ENCODE data around the gene CAMKK1.

CAMKK1 gene

GRCh38 chr17:3887804-3888203 is 5.0 kb downstream of the CAMKK1 start:
- Histone ChIP-seq H2AFZ (ENCODE audit: low read depth) (no peak overlapping the region), H3K9ac (no peak overlapping the region), H3K79me2 (ENCODE audit: insufficient read depth, low read depth) (no peaks in the 10 kb centered on the region), H3K36me3 (ENCODE audit: insufficient read depth) (no peaks in the 10 kb centered on the region), H3K4me2 (no peak overlapping the region), H4K20me1 (ENCODE audit: insufficient read depth) (no peaks in the 10 kb centered on the region), H3K27me3 (ENCODE audit: insufficient read depth, low read depth) (no peaks in the 10 kb centered on the region), H3K27ac (no peak overlapping the region), H3K4me3 (IDR thresholded peaks at IDR 0.05; ENCODE audit: insufficient read depth, low read depth, low read length) (no peak overlapping the region), H3K4me1 (ENCODE audit: low read depth, poor library complexity, severe bottlenecking) (no peaks in the 10 kb centered on the region)
- TF ChIP-seq CTCF (conservative IDR thresholded peaks at IDR 0.05; ENCODE audit: low read depth, low read length) = no peak

- no peaks in the 10 kb centered on the region for H4K20me1 ChIP-seq (ENCODE audit: insufficient read depth)
- no peak overlapping the region for H3K27ac ChIP-seq
- no peaks in the 10 kb centered on the region for H3K79me2 ChIP-seq (ENCODE audit: insufficient read depth, low read depth)
- no peaks in the 10 kb centered on the region for H3K4me1 ChIP-seq (ENCODE audit: low read depth, poor library complexity, severe bottlenecking)
- no peak for TF ChIP-seq CTCF (conservative IDR thresholded peaks at IDR 0.05; ENCODE audit: low read depth, low read length)
- H2AFZ ChIP-seq (ENCODE audit: low read depth) = no peak overlapping the region
- no peak overlapping the region for H3K4me2 ChIP-seq
- H3K36me3 ChIP-seq (ENCODE audit: insufficient read depth) = no peaks in the 10 kb centered on the region
- no peak overlapping the region for H3K4me3 ChIP-seq (IDR thresholded peaks at IDR 0.05; ENCODE audit: insufficient read depth, low read depth, low read length)
- H3K27me3 ChIP-seq (ENCODE audit: insufficient read depth, low read depth) = no peaks in the 10 kb centered on the region
- H3K9ac ChIP-seq = no peak overlapping the region
These were observed 5.5 kb downstream of the CAMKK1 start for GRCh38 chr17:3887394-3887793.

GRCh38 chr17:3886776-3887175 is 6.1 kb downstream of the CAMKK1 start:
- no peak overlapping the region for H3K9ac ChIP-seq
- no peaks in the 10 kb centered on the region for H3K27me3 ChIP-seq (ENCODE audit: insufficient read depth, low read depth)
- H3K4me2 ChIP-seq = no peak overlapping the region
- no peaks in the 10 kb centered on the region for H3K4me1 ChIP-seq (ENCODE audit: low read depth, poor library complexity, severe bottlenecking)
- no peak overlapping the region for H2AFZ ChIP-seq (ENCODE audit: low read depth)
- H3K4me3 ChIP-seq (IDR thresholded peaks at IDR 0.05; ENCODE audit: insufficient read depth, low read depth, low read length) = no peak overlapping the region
- H3K79me2 ChIP-seq (ENCODE audit: insufficient read depth, low read depth) = no peaks in the 10 kb centered on the region
- no peaks in the 10 kb centered on the region for H4K20me1 ChIP-seq (ENCODE audit: insufficient read depth)
- H3K36me3 ChIP-seq (ENCODE audit: insufficient read depth) = no peaks in the 10 kb centered on the region
- no peak for TF ChIP-seq CTCF (conservative IDR thresholded peaks at IDR 0.05; ENCODE audit: low read depth, low read length)
- H3K27ac ChIP-seq = no peak overlapping the region

GRCh38 chr17:3885970-3886369 is 6.9 kb downstream of the CAMKK1 start:
- Histone ChIP-seq H4K20me1 (ENCODE audit: insufficient read depth) (no peaks in the 10 kb centered on the region), H3K4me3 (IDR thresholded peaks at IDR 0.05; ENCODE audit: insufficient read depth, low read depth, low read length) (no peak overlapping the region), H3K4me2 (no peak overlapping the region), H2AFZ (ENCODE audit: low read depth) (no peak overlapping the region), H3K27me3 (ENCODE audit: insufficient read depth, low read depth) (no peaks in the 10 kb centered on the region), H3K9ac (no peak overlapping the region), H3K36me3 (ENCODE audit: insufficient read depth) (no peaks in the 10 kb centered on the region), H3K27ac (no peak overlapping the region), H3K4me1 (ENCODE audit: low read depth, poor library complexity, severe bottlenecking) (no peaks in the 10 kb centered on the region), H3K79me2 (ENCODE audit: insufficient read depth, low read depth) (no peaks in the 10 kb centered on the region)
- TF ChIP-seq CTCF (conservative IDR thresholded peaks at IDR 0.05; ENCODE audit: low read depth, low read length) = no peak

- H3K36me3 ChIP-seq (ENCODE audit: insufficient read depth) = no peaks in the 10 kb centered on the region
These were observed 7.6 kb downstream of the CAMKK1 start for GRCh38 chr17:3885271-3885670.

More at GRCh38 chr17:3885271-3885670, 7.6 kb downstream of the CAMKK1 start:
- no peak for TF ChIP-seq CTCF (conservative IDR thresholded peaks at IDR 0.05; ENCODE audit: low read depth, low read length)
- Histone ChIP-seq H3K79me2 (ENCODE audit: insufficient read depth, low read depth) (no peaks in the 10 kb centered on the region), H3K4me1 (ENCODE audit: low read depth, poor library complexity, severe bottlenecking) (no peaks in the 10 kb centered on the region), H2AFZ (ENCODE audit: low read depth) (no peak overlapping the region), H3K4me3 (IDR thresholded peaks at IDR 0.05; ENCODE audit: insufficient read depth, low read depth, low read length) (no peak overlapping the region), H3K27me3 (ENCODE audit: insufficient read depth, low read depth) (no peaks in the 10 kb centered on the region), H3K27ac (no peak overlapping the region), H3K9ac (no peak overlapping the region), H3K4me2 (no peak overlapping the region), H4K20me1 (ENCODE audit: insufficient read depth) (no peaks in the 10 kb centered on the region)

Measured in KMS-11 (cell line).